Measurements from ENCODE around the gene TNS1.

TNS1 gene

GRCh38 chr2:217753460-217754200 is 249.2 kb downstream of the TNS1 start:
- no peak for FAIRE-seq

GRCh38 chr2:217752714-217753459 is 249.9 kb downstream of the TNS1 start:
- FAIRE-seq, result no peak

- FAIRE-seq, result no peak
Measured at GRCh38 chr2:217751952-217752351, 250.8 kb downstream of the TNS1 start.

GRCh38 chr2:217751192-217751591 is 251.6 kb downstream of the TNS1 start:
- FAIRE-seq, result no peak
